Heart left ventricle (tissue), 13 donors: ENCODE results near the gene ZGLP1.

Source experiments
- CTCF ChIP-seq, 12 donors: fragments of 200-600 bp; sonication (generic) in 4 of 12; IDR thresholded peaks; one replicate each; pipeline versions ENCODE4 v1.5.0 to v1.8.0; 2018 to 2022; ENCODE audit warnings: antibody characterized with exemption in 12 of 12, mild to moderate bottlenecking in 5 of 12
- POLR2A ChIP-seq, 2 donors: fragments of 450-650 bp; IDR thresholded peaks; one replicate each; pipeline ENCODE4 v1.6.1; 2017; ENCODE audit warnings: antibody characterized with exemption in 2 of 2, mild to moderate bottlenecking in 2 of 2, moderate library complexity in 2 of 2
- donor health status: ischemic (EF 13 %, LVEDD 7.1; RV severe dilation, severe dysfunction).
- donor health status: DM: no; HTN: yes; CAD: no.
- donor health status: DM: no; HTN: no; CAD: no.
- donor health status: ischemic (EF 25% LVEDD 6.9; RV normal size, moderate dysfunction).
- donor health status: ischemic (EF 25% LVEDD 5.7; RV mildly dilated, moderate dysfunction).
- donor health status: ischemic (EF 35%, LVEDD 5.7; RV mildly dilated, moderate dysfunction).
- donor health status: nonischemic (EF 11% LVEDD 7.7; RV severe dilation, severe dysfunction).
- donor health status: DM: yes; HTN: yes; CAD: no.
- donor health status: PGD.
- donor health status: ischemic (EF 29% LVEDD 5.4; RV normal size, mild dysfunction).
- donor health status: nonischemic (EF 23%, LVEDD 6.1; RV moderate dilation, normal function).

- TF ChIP-seq CTCF (IDR thresholded peaks at IDR 0.05) (no peak), POLR2A (IDR thresholded peaks at IDR 0.05) (no peak)
Observed at GRCh38 chr19:10256551-10256950, 53.1 kb downstream of the ZGLP1 start.
